Measurements from ENCODE around the gene PRR23A.

PRR23A gene

DNA sequence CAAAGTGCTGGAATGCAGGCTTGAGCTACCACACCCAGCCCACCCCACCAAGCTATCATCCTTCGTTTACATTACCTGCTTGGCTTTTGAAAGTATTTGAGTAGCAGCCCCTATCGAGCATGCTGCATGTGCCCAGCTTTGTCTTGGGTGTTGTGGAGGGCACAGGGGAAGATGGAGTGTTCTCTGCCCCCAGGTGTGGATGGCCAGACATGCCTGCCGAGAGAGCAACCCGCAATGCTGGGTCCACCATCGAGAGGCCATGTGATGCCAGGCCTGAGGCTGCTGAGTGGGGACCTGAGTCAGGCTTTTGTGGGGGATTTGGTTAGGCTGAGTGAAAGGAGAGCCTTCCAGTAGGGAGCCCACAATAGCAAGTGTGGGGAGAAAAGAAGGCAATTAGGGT, 33.1 kb downstream of the PRR23A start:
- no peak for DNase-seq (ENCODE audit: low read depth, low spot score)

- no peak for DNase-seq (ENCODE audit: low read depth, low spot score)
These were observed 34.2 kb downstream of the PRR23A start for GRCh38 chr3:138971766-138972320.

GRCh38 chr3:138964923-138965322, 41.1 kb downstream of the PRR23A start:
- DNase-seq (ENCODE audit: low read depth, low spot score) = no peak

DNA sequence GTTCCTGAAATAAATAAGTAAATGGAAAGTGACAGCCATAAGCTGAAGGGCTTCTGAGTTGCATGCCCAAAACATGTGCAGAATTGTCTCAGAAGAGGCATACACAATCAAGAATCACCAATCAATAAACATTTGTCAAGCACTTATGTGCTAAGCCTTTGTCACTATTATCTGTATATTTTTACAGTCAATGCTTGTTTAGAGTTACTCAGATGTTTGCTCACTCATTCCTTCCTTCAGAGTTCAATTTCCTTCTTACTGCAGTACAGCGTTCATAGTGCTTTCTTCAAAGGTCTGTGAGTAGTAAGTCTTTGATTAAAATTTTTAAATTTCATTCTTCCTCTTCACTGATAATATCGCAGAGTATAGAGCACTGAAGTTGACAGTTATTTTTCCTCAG, 41.8 kb downstream of the PRR23A start:
- DNase-seq (ENCODE audit: low read depth, low spot score) = no peak

DNA sequence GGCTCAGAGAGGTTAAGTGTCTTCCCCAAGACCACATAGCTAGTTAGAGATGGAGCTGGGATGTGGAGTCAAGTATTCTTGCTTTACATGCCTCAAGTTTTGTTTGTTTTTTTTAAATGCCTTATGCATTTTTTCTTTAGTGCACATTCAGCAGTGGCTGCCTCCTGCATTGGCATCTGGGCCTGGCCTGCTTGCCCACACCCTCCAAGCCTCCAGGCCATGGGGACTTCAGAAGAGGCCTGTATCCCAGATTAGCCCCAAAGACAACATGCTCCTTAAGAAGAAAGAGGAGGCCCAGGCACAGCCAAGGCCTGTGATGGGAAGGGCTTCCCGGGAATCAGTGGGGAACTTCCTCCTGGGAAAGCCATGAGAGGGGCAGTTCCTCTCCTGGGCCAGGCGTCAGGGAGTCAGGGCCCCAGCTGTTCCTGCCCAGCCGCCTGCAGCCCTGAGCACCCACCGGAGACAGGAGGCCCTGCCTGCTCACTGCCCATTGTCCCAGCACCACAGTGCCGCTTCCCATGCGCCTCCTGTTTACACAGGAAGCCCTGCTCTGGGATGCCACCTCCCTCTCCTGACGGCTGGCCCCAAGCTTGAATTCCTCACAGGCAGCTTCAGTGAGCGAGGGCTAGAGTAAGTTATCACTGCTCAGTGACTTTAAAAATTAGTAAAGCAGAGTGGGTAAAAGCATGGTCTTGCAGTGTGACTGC, 43.1 kb downstream of the PRR23A start:
- DNase-seq (ENCODE audit: low read depth, low spot score) = no peak

DNA sequence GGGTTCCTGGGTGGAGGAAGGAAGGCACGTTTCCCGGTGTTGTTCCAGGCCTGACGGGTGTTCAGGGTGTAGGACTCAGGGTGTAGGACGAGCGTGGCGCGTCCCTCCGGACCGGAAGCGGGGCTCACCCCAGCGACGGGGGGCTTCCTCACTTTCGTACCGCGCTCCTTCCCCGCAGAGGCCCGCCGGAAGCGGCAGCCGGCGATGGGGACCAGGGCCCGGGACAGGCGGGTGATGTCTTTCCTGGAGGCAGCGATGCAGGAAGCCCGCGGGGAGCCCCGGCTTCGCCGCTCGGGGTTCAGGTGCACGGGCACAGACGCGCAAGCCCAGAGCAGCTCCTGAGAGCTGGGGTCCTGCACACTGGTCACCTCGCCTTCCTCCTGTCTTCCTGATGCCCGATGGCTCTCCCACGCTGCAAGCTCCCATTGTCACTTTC, 45.6 kb downstream of the PRR23A start:
- DNase-seq (ENCODE audit: low read depth, low spot score) = no peak
